OCI-M1 (cell line): ENCODE measurements around the gene BZW1.

Source experiments
- DNase-seq: peaks from one replicate; lab custom pipeline; 2025; lab: John Stamatoyannopoulos, UW

The BZW1 gene

GRCh38 chr2:200811333-200812121, at the start of gene BZW1:
Gene BZW1, plus strand, starts transcription at chr2:200811910. Its CDS starts 1,308 bp downstream, at chr2:200813218.
- DNase-seq = peak; percentile 97

DNA sequence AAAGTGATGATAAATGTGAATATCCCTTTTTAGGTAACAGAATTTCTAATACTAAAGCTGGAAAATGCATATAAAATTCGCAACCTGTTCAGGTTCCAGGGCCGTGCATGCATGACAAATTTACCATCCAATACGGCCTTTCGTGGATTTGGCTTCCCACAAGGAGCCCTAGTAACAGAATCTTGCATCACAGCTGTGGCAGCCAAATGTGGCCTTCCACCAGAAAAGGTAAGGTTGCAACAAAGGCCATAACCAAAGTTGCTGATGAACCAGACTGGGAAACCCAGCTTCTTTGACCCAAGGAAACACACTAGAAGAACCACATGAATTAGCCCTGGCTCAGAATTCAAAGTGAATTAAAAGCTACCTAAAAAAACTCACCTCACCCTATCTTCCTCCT, 49.6 kb upstream of the BZW1 start:
- DNase-seq = no peak

- DNase-seq = no peak
These were observed 48.3 kb upstream of the BZW1 start for GRCh38 chr2:200763422-200763821.

- peak; percentile 55 for DNase-seq
These were observed 46.4 kb upstream of the BZW1 start for GRCh38 chr2:200765139-200765951.

DNA sequence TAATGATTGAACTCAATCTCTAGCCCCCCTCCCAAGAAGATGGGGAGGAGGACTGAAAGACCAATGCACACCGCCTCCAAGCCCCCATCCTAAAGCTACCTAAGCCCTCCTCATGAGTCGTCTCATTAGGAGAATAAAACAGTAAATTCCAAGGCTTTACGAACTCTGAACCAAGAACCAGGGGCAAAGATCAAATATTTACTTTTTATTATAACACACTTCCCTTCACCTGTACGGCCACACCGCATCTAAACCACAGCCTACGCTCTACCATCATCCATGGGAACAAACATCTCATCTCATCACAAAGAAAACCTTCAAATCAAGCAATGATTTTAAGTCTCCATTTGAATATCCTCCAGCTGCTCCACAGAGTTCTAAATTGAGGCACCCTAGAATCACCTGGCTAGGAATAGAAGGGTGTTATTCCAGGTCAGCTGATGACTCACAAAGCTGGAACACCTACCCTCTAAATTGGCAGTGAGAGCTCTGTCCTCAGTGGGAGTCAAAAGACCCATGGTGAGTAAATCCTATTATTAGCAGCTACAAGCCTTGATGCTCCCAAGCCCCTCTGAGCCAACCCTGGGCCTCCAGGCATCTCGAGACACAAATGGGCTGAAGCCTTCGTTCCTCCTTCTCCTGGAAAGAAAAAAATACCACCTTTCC, 45.6 kb upstream of the BZW1 start:
- no peak for DNase-seq

DNA sequence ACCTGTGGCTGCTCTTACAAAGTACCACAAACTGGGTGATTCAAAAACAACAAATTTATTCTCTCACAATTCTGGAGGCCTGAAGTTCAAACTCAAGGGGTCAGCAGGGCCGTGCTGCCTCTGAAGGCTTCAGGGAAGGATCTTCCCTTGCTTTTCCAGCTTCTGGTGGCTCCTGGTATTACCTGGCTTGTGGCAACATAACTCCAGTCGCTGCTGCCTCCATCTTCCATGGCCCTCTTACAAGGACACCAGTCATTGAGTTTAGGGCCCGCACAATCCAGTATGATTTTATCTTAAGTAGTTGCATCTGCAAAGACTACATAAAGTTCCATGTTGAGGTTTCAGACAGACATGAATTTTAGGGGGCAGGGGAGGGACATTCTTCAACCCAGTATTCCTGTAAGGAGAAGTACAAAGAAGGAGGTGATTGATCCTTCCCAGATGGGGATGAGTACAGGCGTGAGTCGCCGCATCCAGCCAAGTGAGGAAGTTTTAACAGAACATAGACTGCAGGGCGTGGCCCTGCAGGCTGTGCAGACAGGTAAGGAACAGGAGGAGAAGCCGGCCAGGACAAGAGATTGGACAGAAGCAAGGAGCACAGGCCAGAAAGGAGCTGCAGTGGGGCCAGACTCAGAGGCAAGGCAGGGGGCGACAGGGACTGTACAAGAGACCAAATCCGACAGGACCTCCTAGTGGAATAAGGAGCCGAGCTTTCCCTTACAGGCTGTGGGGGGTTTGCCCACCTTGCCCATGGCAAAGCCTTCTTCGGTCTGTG, 44.4 kb upstream of the BZW1 start:
- DNase-seq = no peak

DNA sequence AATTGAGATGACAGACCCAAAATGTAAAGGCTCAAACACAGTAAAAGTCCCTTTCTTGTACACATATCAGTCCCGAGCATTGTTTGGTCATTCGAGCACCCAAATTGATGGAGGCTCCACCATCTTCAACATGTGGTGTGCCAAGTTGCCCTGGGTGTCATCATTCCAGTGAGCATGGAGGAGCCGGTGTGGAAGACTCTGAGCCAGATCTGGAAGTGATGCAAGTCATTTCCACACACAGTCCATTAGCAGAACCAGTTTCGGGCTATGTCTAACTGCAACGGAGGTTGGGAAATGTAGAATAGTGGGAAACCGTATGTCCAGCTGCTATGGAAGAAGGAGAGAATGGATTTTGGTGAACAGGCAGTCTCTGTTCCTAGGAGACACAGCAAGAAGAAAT, 40.9 kb upstream of the BZW1 start:
- no peak for DNase-seq

- no peak for DNase-seq
These were observed 39.1 kb upstream of the BZW1 start for GRCh38 chr2:200772620-200773019.

DNA sequence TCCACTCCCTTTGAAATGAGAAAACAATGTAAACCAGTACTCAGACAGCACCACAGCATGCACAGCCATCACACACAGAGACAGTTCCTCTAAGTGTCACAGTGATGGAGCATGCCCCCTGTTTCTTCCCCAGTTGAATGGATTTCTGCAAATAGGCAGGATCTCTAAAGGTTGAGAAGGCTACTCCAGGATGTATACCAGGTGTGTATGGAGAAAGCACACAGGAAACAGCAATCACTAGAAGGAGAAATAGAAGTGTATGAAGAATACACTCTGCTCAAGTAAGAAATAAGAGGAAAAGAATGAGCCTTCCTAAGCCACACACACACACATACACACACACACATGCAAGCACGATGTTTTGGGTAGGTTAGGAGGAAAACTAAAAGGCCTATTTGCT, 38.6 kb upstream of the BZW1 start:
- no peak for DNase-seq

GRCh38 chr2:200774920-200775319, 36.8 kb upstream of the BZW1 start:
- no peak for DNase-seq

DNA sequence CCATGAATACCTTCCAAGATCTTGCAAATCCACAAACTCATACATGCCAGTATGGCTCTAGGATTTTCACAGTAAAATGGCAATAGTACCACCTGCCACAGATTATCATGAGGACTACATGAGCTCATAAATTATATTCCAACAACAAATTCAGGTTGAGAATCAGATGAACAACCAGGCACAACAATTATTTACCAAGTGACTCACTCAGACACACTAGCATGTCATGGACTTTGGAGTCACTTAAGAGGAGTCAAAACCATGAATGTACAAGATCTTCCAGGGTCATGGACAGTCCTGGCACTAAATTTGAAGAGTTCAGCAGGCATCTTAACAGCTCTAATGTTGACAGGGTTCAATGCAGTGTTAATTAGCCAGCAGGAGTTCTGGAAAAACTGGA, 34.4 kb upstream of the BZW1 start:
- DNase-seq = no peak

DNA sequence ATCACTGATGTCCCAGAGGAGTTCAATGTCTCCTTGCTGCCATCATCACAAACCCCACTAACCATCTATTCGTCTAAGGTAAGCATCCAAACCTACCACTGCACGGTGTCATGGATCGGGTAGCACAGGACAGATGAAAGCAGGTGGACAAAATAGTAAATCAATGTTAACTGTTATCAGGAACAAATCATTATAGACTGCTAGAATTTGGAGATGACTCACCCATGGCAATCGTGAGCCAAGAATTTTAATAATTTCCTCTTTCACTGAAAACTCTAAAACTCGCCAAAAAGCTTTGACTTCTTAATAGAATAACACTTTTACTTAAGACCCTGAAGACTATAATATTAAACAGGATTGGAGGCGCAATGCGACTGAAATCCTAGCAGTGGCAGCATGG, 33.7 kb upstream of the BZW1 start:
- DNase-seq = no peak

DNA sequence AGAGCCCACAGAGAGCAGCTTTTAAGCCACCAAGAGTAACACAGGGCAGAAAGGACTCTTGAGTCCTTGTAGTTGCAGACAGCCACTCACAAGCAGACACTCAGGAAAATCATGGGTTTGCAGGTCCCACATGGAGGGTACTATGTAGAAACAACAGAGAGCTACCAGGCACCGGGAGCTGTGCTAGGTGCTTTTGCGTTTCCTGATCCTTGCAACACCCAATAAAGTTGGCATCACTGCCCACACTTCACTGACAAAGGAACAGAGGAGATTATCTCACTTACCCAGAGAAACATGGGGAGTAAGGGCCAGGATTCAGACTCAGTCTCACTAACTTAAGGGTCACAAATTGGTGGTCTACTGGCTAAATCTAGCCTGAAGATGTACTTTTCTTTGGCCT, 32.5 kb upstream of the BZW1 start:
- no peak for DNase-seq

GRCh38 chr2:200781616-200782015, 30.1 kb upstream of the BZW1 start:
- no peak for DNase-seq

GRCh38 chr2:200782251-200782650, 29.5 kb upstream of the BZW1 start:
- DNase-seq = no peak

GRCh38 chr2:200784215-200784614, 27.5 kb upstream of the BZW1 start:
- DNase-seq = no peak

DNA sequence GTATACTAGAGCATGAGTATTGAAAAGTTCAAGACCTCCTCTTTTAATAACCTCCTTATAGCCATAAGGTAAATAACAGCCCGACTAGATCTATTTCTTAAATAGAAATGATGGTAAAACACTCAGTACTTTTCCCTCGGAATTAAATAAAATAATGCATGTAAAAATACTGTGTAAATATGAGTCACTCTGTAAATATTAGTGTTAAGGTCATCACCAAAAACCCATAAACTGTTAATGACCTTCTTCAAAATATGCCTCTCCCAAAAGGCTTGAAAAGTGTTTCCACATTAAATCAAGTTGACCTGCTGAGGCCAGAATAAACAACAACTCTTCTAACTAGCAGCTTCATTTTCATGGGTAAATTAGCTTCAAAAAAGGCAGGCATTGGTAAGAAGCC, 25.3 kb upstream of the BZW1 start:
- no peak for DNase-seq

DNA sequence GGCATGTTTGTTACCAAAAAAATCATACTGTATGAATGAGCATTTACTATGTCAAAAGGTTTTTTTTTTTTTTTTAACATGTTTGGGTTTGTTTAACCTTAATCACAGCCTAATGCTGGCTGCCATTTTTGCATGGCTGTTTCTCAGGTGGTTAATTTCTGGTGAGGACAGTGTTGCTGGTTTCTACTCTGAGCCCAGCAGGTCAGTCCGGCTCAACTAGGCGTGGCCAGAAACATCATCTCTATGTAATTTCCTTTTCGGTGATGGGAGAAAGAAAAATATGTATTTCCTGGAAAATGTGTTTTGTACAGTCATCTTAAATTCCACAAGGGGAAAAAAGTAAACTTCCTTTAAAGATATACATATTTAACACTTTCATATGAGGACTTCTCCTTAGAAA, 24.9 kb upstream of the BZW1 start:
- no peak for DNase-seq

DNA sequence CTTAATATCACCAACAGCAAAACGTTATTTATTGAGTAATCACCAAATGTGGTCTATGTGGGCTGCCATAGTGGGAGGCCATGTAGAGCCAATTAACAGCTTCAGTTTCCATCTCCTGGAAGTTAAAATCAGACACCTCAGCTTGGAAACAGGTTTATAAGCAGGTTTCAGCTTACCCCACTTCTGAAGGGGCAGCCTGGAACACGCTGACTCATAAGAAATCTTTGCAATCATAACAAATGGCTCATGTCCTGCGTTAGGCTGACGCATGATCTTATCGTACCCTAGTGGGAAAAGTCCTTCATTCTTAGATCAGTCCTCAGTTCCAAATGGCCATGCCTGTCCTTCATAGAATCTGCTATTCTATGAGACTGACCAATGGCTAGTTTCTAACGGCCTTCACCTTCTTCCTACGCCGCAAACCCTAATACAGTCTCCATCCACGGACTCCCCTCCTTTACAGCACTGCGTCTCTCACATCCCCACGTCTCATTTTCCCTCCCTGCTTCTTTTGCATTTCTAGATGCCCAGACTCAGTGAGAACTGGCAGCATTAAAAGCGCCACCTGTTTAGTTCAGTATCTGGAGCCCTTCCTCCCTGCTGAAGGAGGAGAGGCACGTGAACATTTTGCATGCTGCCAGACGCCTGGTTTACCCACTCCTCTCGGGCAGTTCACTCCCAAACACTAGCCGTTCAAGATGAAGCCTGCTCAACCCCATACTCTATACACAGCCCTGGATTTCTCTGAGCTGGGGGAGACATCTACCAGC, 24.2 kb upstream of the BZW1 start:
- peak; percentile 28 for DNase-seq

DNA sequence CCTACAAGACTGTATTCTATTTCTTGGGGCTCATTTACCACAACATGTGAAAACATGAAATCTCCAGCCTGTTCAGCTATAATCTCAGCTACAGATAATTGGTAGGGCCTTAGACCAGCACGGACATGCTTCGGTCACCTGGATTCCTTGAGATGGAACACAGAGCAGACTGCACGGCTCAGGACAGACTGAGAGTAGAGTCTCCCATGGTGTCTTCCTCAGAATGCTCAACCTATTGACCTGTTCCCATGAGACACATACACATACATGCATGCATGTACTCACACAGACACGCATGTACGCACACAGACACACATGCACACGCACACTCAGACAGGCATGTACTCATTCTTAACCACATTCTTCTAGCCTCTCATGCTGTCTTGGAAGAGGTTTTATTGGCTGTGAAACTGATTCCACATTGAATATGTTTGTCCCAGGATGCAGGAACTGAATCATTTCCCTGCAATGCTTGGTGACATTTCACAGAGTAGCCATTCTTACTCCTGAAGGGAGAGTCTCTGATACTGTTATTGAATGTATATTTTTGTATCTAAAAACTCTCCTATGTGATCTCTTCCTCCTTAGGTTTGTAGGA, 23.5 kb upstream of the BZW1 start:
- no peak for DNase-seq

- DNase-seq = no peak
These were observed 21.5 kb upstream of the BZW1 start for GRCh38 chr2:200790185-200790584.
